HCT116 (cell line): Measurements from ENCODE around the gene SPTB. TPM values are rescaled to one million over a fixed set of nuclear protein-coding genes. Genes with fewer than 3 reads are reported as not detected.

ENCODE experiments used
- ATAC-seq: fragments of 200-7000 bp; cut with Tn5 transposase; 2 replicates; pipeline ENCODE4 v1.9.1; 2020; ENCODE audit warnings: mild to moderate bottlenecking, moderate library complexity
- BruUV-seq: library from RNA; stranded (reverse); fragments of 400-500 nt; replicated peaks from 2 replicates; lab custom pipeline; 2021; lab: Mats Ljungman, UMichigan
- CTCF ChIA-PET: fragments of 300-600 bp; sonication (Branson Sonifier 250); formaldehyde crosslinking; loops from one replicate; lab custom pipeline; 2021; ENCODE audit warnings: antibody characterized with exemption; lab: Charles Lee
- POLR2A ChIA-PET: fragments of 300-600, 350-600 bp; sonication (Branson Sonifier 250); formaldehyde crosslinking; loops from one replicate; lab custom pipeline; 2021; ENCODE audit warnings: antibody characterized with exemption; lab: Charles Lee
- RAD21 ChIA-PET, 2 experiments: fragments of 300-600 bp; sonication (Branson Sonifier 250); formaldehyde crosslinking; loops; one replicate each; lab custom pipeline; 2023; ENCODE audit warnings: low total read pairs in 2 of 2; ENCODE audit not compliant: uncharacterized antibody in 2 of 2, unreplicated experiment in 2 of 2, low non-redundant PET in 1 of 2; lab: Charles Lee
- DNase-seq: peaks from one replicate; pipeline ENCODE4 v3.0.0-alpha.2; 2010; ENCODE audit warnings: low read depth, low spot score
- H2AFZ ChIP-seq: fragments of 200-600 bp; shearing (Covaris generic), sonication (generic); 2 replicates; pipeline ENCODE4 v1.6.1; 2017; ENCODE audit warnings: low read depth, mixed run types, mixed read lengths, antibody characterized with exemption, low read length; ENCODE audit not compliant: poor library complexity, severe bottlenecking
- H3K27ac ChIP-seq: 2 replicates; pipeline ENCODE4 v1.5.1; 2012; ENCODE audit warnings: low read depth, low read length
- H3K27me3 ChIP-seq: fragments of 200-600 bp; sonication (generic); 2 replicates; pipeline ENCODE4 v1.6.1; 2016; ENCODE audit warnings: mixed run types, low read length, mixed read lengths; ENCODE audit not compliant: insufficient read depth
- H3K36me3 ChIP-seq, 2 experiments: fragments of 200-500 bp in 1 of 2; fragments of 200-600 bp in 1 of 2; sonication (Bioruptor generic) in 1 of 2; sonication (generic) in 1 of 2; 2 replicates each; pipeline versions ENCODE4 v1.5.1 to v1.6.1; 2014 to 2016; ENCODE audit warnings: low read length in 2 of 2, inconsistent platforms in 1 of 2, mixed read lengths in 1 of 2, mixed run types in 1 of 2; ENCODE audit not compliant: insufficient read depth in 2 of 2, control insufficient read depth in 1 of 2
- H3K4me1 ChIP-seq, 2 experiments: fragments of 200-600 bp in 1 of 2; sonication (generic) in 1 of 2; 2 replicates each; pipeline versions ENCODE4 v1.5.1 to v1.6.1; 2012 to 2017; ENCODE audit warnings: low read length in 2 of 2, inconsistent platforms in 1 of 2, mild to moderate bottlenecking in 1 of 2, mixed read lengths in 1 of 2, mixed run types in 1 of 2, moderate library complexity in 1 of 2; ENCODE audit not compliant: insufficient read depth in 2 of 2, control insufficient read depth in 1 of 2
- H3K4me2 ChIP-seq: fragments of 200-600 bp; sonication (generic); 2 replicates; pipeline ENCODE4 v1.6.1; 2017; ENCODE audit warnings: mixed run types, low read length, mixed read lengths
- H3K4me3 ChIP-seq, 2 experiments: fragments of 200-600 bp in 1 of 2; sonication (generic) in 1 of 2; replicated peaks in 1 of 2; 2 replicates each; pipeline ENCODE4 v1.5.1; 2011 to 2016; ENCODE audit warnings: low read length in 2 of 2, control low read depth in 1 of 2, low read depth in 1 of 2, mild to moderate bottlenecking in 1 of 2, mixed read lengths in 1 of 2, mixed run types in 1 of 2
- H3K79me2 ChIP-seq: fragments of 200-600 bp; sonication (generic); 2 replicates; pipeline ENCODE4 v1.6.1; 2017; ENCODE audit warnings: mild to moderate bottlenecking, mixed run types, low read length, moderate library complexity, mixed read lengths; ENCODE audit not compliant: insufficient read depth
- H3K9ac ChIP-seq: fragments of 200-600 bp; sonication (generic); 2 replicates; pipeline ENCODE4 v1.6.1; 2016; ENCODE audit warnings: low read length, mixed read lengths
- H3K9me2 ChIP-seq: fragments of 200-600 bp; sonication (generic), shearing (Covaris generic); 2 replicates; pipeline ENCODE4 v1.6.1; 2017; ENCODE audit warnings: mixed run types, mild to moderate bottlenecking, moderate library complexity; ENCODE audit not compliant: insufficient read depth
- H3K9me3 ChIP-seq, 2 experiments: fragments of 200-500 bp in 1 of 2; fragments of 200-600 bp in 1 of 2; sonication (Bioruptor generic) in 1 of 2; sonication (generic) in 1 of 2; 2 replicates each; pipeline ENCODE4 v1.6.1; 2014 to 2017; ENCODE audit warnings: low read length in 2 of 2, mixed read lengths in 2 of 2, inconsistent platforms in 1 of 2, low read depth in 1 of 2, mild to moderate bottlenecking in 1 of 2, mixed run types in 1 of 2, moderate library complexity in 1 of 2; ENCODE audit not compliant: control insufficient read depth in 1 of 2, insufficient read depth in 1 of 2
- H4K20me1 ChIP-seq: fragments of 200-600 bp; sonication (generic), shearing (Covaris generic); 2 replicates; pipeline ENCODE4 v1.6.1; 2017; ENCODE audit warnings: mixed run types, mild to moderate bottlenecking, moderate library complexity; ENCODE audit not compliant: insufficient read depth
- CEBPB ChIP-seq: IDR thresholded peaks from 2 replicates; pipeline ENCODE4 v1.6.1; 2012; ENCODE audit warnings: low read depth
- CTCF ChIP-seq, 3 experiments: fragments of 200-600 bp in 1 of 3; sonication (generic) in 1 of 3; IDR thresholded peaks in 2 of 3; conservative IDR thresholded peaks in 1 of 3; 2 replicates each; pipeline ENCODE4 v1.5.1; 2012 to 2017; ENCODE audit warnings: low read depth in 2 of 3, low read length in 2 of 3, antibody characterized with exemption in 1 of 3, borderline replicate concordance in 1 of 3, control low read depth in 1 of 3, mild to moderate bottlenecking in 1 of 3, mixed read lengths in 1 of 3, mixed run types in 1 of 3, moderate library complexity in 1 of 3; ENCODE audit not compliant: insufficient read depth in 1 of 3
- JUND ChIP-seq: IDR thresholded peaks from 2 replicates; pipeline ENCODE4 v1.6.1; 2012
- TCF7L2 ChIP-seq: IDR thresholded peaks from 2 replicates; pipeline ENCODE4 v1.7.0; 2011; ENCODE audit warnings: borderline replicate concordance, inconsistent platforms; ENCODE audit not compliant: insufficient read depth, insufficient read length; ENCODE audit errors: extremely low read depth
- ZBTB33 ChIP-seq: IDR thresholded peaks from 2 replicates; pipeline ENCODE4 v1.6.1; 2011; ENCODE audit warnings: mild to moderate bottlenecking, low read length, moderate library complexity; ENCODE audit not compliant: insufficient replicate concordance; ENCODE audit errors: extremely low read depth
- intact Hi-C: fragments of 100-400 bp; cut with micrococcal nuclease; formaldehyde crosslinking; loops from 2 replicates; pipeline ENCODE4 v1.10.0; 2022
- total RNA-seq: library from RNA; stranded (reverse); gene quantifications from one replicate; pipeline ENCODE4 v1.2.1, GENCODE V29; 2021; ENCODE audit not compliant: unreplicated experiment

SPTB gene
- total RNA-seq, 1 experiment from 2014 or later, result 4.2 TPM

GRCh38 chr14:64741961-64742360, 137.7 kb downstream of the SPTB start:
- no peaks in the 10 kb centered on the region for H3K4me1 ChIP-seq
- TF ChIP-seq CTCF (IDR thresholded peaks at IDR 0.05 in 2 of 3, conservative IDR thresholded peaks at IDR 0.05 in 1 of 3; ENCODE audit: borderline replicate concordance in 1 of 3, insufficient read depth in 1 of 3, low read depth in 2 of 3, low read length in 2 of 3) (no peak), ZBTB33 (no peak), JUND (no peak), TCF7L2 (no peak), CEBPB (no peak)
- H3K9ac ChIP-seq, result no peak overlapping the region
- no TSS peak for BruUV-seq
- ChIA-PET RAD21 (no interaction called here), POLR2A (no interaction called here), CTCF (no interaction called here)
- H3K9me3 ChIP-seq, result no peaks in the 10 kb centered on the region
- intact Hi-C loops, result no loop called here
- no peaks in the 10 kb centered on the region for H3K9me2 ChIP-seq
- DNase-seq, result no peak
- H3K79me2 ChIP-seq, result no peaks in the 10 kb centered on the region
- peaks cover 24 to 38% of the 10 kb centered on the region in 2 experiments for H3K36me3 ChIP-seq
- no peak for ATAC-seq
- no peak overlapping the region for H3K4me2 ChIP-seq
- H3K27me3 ChIP-seq, result no peaks in the 10 kb centered on the region
- H2AFZ ChIP-seq, result no peak overlapping the region
- no peaks in the 10 kb centered on the region for H4K20me1 ChIP-seq
- H3K27ac ChIP-seq, result no peak overlapping the region
- no peak overlapping the region for H3K4me3 ChIP-seq
